IMR-90 (cell line): ENCODE results near the gene ZNF426. TPM values are rescaled to one million over a fixed set of nuclear protein-coding genes. Genes with fewer than 3 reads are reported as not detected.
A peak's percentile ranks its signal among the peaks of the same experiment; 100 is the strongest.

ENCODE experiments used
- ATAC-seq: fragments of 200-7000 bp; cut with Tn5 transposase; 2 replicates; pipeline ENCODE4 v1.9.1; 2020; ENCODE audit warnings: low read depth, mild to moderate bottlenecking, moderate library complexity
- BruUV-seq: library from RNA; stranded (reverse); fragments of 400-500 nt; replicated peaks from 2 replicates; lab custom pipeline; 2021; lab: Mats Ljungman, UMichigan
- CTCF ChIA-PET: fragments of 300-600 bp; formaldehyde crosslinking; extraction: SDS; loops from one replicate; lab custom pipeline; 2021; ENCODE audit warnings: antibody characterized with exemption; lab: Yijun Ruan, JAX
- POLR2A ChIA-PET: fragments of 300-600 bp; sonication (Branson Sonifier 250); formaldehyde crosslinking; loops from one replicate; lab custom pipeline; 2022; ENCODE audit warnings: antibody characterized with exemption; ENCODE audit not compliant: unreplicated experiment; lab: Charles Lee
- DNase-seq: peaks from one replicate; pipeline ENCODE4 v3.0.0; 2013
- H2AFZ ChIP-seq: replicated peaks from 2 replicates; pipeline ENCODE3; 2013; ENCODE audit warnings: low read length, mild to moderate bottlenecking; ENCODE audit not compliant: poor library complexity
- H2AK5ac ChIP-seq: 2 replicates; pipeline ENCODE4 v1.6.1; 2013; ENCODE audit warnings: low read depth, low read length, inconsistent platforms
- H2AK9ac ChIP-seq: replicated peaks from 2 replicates; pipeline ENCODE3; 2013; ENCODE audit warnings: mild to moderate bottlenecking, low read depth, low read length, moderate library complexity; ENCODE audit not compliant: poor library complexity
- H2BK120ac ChIP-seq: 2 replicates; pipeline ENCODE4 v1.6.1; 2013; ENCODE audit warnings: low read depth, low read length, inconsistent platforms
- H2BK15ac ChIP-seq: 3 replicates; pipeline ENCODE4 v1.6.1; 2013; ENCODE audit warnings: low read depth, low read length, inconsistent platforms
- H2BK20ac ChIP-seq: 2 replicates; pipeline ENCODE4 v1.6.1; 2013; ENCODE audit warnings: low read depth, mild to moderate bottlenecking, inconsistent platforms, low read length, moderate library complexity
- H2BK5ac ChIP-seq: 2 replicates; pipeline ENCODE4 v1.6.1; 2013; ENCODE audit warnings: mild to moderate bottlenecking, low read depth, low read length, inconsistent platforms; ENCODE audit not compliant: poor library complexity, severe bottlenecking
- H3K14ac ChIP-seq: replicated peaks from 2 replicates; pipeline ENCODE4 v1.6.1; 2013; ENCODE audit warnings: low read depth, low read length, inconsistent platforms
- H3K18ac ChIP-seq: 2 replicates; pipeline ENCODE4 v1.6.1; 2013; ENCODE audit warnings: low read depth, low read length, control low read depth
- H3K23ac ChIP-seq: 2 replicates; pipeline ENCODE4 v1.6.1; 2013; ENCODE audit warnings: low read depth, low read length, inconsistent platforms
- H3K27ac ChIP-seq: 2 replicates; pipeline ENCODE4 v1.5.1; 2013; ENCODE audit warnings: mild to moderate bottlenecking, control low read depth, low read length; ENCODE audit not compliant: insufficient read depth
- H3K27me3 ChIP-seq: 2 replicates; pipeline ENCODE4 v1.6.1; 2013; ENCODE audit warnings: low read length; ENCODE audit not compliant: control insufficient read depth, insufficient read depth
- H3K36me3 ChIP-seq: 2 replicates; pipeline ENCODE4 v1.6.1; 2013; ENCODE audit warnings: low read length, mixed read lengths; ENCODE audit not compliant: control insufficient read depth, insufficient read depth
- H3K4ac ChIP-seq: 2 replicates; pipeline ENCODE4 v1.6.1; 2013; ENCODE audit warnings: low read depth, low read length, inconsistent platforms
- H3K4me1 ChIP-seq: 2 replicates; pipeline ENCODE4 v1.6.1; 2013; ENCODE audit warnings: low read length, mixed read lengths; ENCODE audit not compliant: control insufficient read depth, insufficient read depth
- H3K4me2 ChIP-seq: 2 replicates; pipeline ENCODE4 v1.6.1; 2013; ENCODE audit warnings: low read depth, mild to moderate bottlenecking, control low read depth, low read length, moderate library complexity
- H3K4me3 ChIP-seq: 2 replicates; pipeline ENCODE4 v1.5.1; 2013; ENCODE audit warnings: low read depth, mild to moderate bottlenecking, control low read depth, low read length, moderate library complexity; ENCODE audit not compliant: insufficient read depth
- H3K56ac ChIP-seq: 2 replicates; pipeline ENCODE4 v1.6.1; 2013; ENCODE audit warnings: low read length, inconsistent platforms; ENCODE audit not compliant: insufficient read depth; ENCODE audit errors: extremely low read depth
- H3K79me1 ChIP-seq, 2 experiments: 2 replicates each; pipeline ENCODE4 v1.6.1; 2013; ENCODE audit warnings: low read length in 2 of 2, inconsistent platforms in 1 of 2, low read depth in 1 of 2
- H3K9ac ChIP-seq: 2 replicates; pipeline ENCODE4 v1.6.1; 2013; ENCODE audit warnings: low read depth, low read length, control low read depth
- H3K9me1 ChIP-seq: 2 replicates; pipeline ENCODE4 v1.6.1; 2013; ENCODE audit warnings: low read length, inconsistent platforms; ENCODE audit not compliant: insufficient read depth
- H3K9me3 ChIP-seq: 2 replicates; pipeline ENCODE4 v1.6.1; 2013; ENCODE audit warnings: low read length; ENCODE audit not compliant: control insufficient read depth, insufficient read depth
- H4K20me1 ChIP-seq: 2 replicates; pipeline ENCODE4 v1.6.1; 2013; ENCODE audit warnings: low read length, inconsistent platforms; ENCODE audit not compliant: insufficient read depth
- H4K5ac ChIP-seq: 2 replicates; pipeline ENCODE4 v1.6.1; 2013; ENCODE audit warnings: mild to moderate bottlenecking, low read depth, low read length, control low read depth
- H4K8ac ChIP-seq, 2 experiments: 2 replicates each; pipeline ENCODE4 v1.6.1; 2013; ENCODE audit warnings: low read depth in 2 of 2, low read length in 2 of 2, control low read depth in 1 of 2, inconsistent platforms in 1 of 2
- H4K91ac ChIP-seq: 2 replicates; pipeline ENCODE4 v1.6.1; 2013; ENCODE audit warnings: low read depth, low read length, inconsistent platforms; ENCODE audit not compliant: insufficient read depth
- CEBPB ChIP-seq: IDR thresholded peaks from 2 replicates; pipeline ENCODE4 v1.6.1; 2012; ENCODE audit warnings: low read depth, low read length, improper control_type of control experiment
- FOS ChIP-seq: fragments of 150-350 bp; IDR thresholded peaks from 2 replicates; pipeline ENCODE4 v1.6.1; 2016; ENCODE audit warnings: low read depth, low read length
- MXI1 ChIP-seq: IDR thresholded peaks from 2 replicates; pipeline ENCODE4 v1.6.1; 2012; ENCODE audit warnings: low read depth, mild to moderate bottlenecking, low read length, moderate library complexity, borderline replicate concordance
- POLR2A ChIP-seq: IDR thresholded peaks from 2 replicates; pipeline ENCODE4 v1.6.1; 2012; ENCODE audit warnings: mild to moderate bottlenecking, low read depth, low read length
- RAD21 ChIP-seq: IDR thresholded peaks from 2 replicates; pipeline ENCODE4 v1.6.1; 2012; ENCODE audit warnings: low read length, improper control_type of control experiment
- RCOR1 ChIP-seq: IDR thresholded peaks from 2 replicates; pipeline ENCODE4 v1.6.1; 2012; ENCODE audit warnings: mild to moderate bottlenecking, low read length, improper control_type of control experiment; ENCODE audit not compliant: insufficient replicate concordance
- WGBS, 2 experiments: methylation state at CpG; one replicate each; pipeline versions ENCODE4 v1.1.5 to v1.1.7; 2013; ENCODE audit warnings: missing lambda C conversion rate in 2 of 2; ENCODE audit not compliant: insufficient read length in 1 of 2; ENCODE audit errors: extremely low coverage in 2 of 2; 5-methylcytosine and 5-hydroxymethylcytosine counted together
- dilution Hi-C: fragments of 300-500 bp; cut with HindIII; formaldehyde crosslinking; loops from one replicate; pipeline ENCODE4 v1.14.3; 2018; ENCODE audit warnings: low sequenced_read_pairs; ENCODE audit not compliant: unreplicated experiment
- in situ Hi-C: fragments of 300-500 bp; cut with MboI; formaldehyde crosslinking; loops from 3 replicates; pipeline ENCODE4 v1.14.3; 2019; ENCODE audit warnings: low sequenced_read_pairs, inconsistent platforms, mixed read lengths
- intact Hi-C: fragments of 100-400 bp; cut with micrococcal nuclease; formaldehyde crosslinking; loops from 2 replicates; pipeline ENCODE4 v1.10.0; 2022
- polyA plus RNA-seq, 3 experiments: library from polyadenylated mRNA; depleted of rRNA; stranded (reverse); fragments of >200 nt; gene quantifications; 2 replicates each; pipeline ENCODE4 v1.2.3, GENCODE V29; 2012; ENCODE audit warnings: low replicate concordance in 1 of 3
- total RNA-seq: library from RNA; depleted of rRNA; stranded (reverse); fragments of >200 nt; gene quantifications from 2 replicates; pipeline ENCODE4 v1.2.3, GENCODE V29; 2012
- TF ChIP-seq, protein P1 (sequence below): fragments of 150-350 bp; IDR thresholded peaks from 2 replicates; pipeline ENCODE4 v1.6.1; 2017; ENCODE audit warnings: mild to moderate bottlenecking, antibody characterized with exemption, low read length, low read depth
- TF ChIP-seq, protein P2 (sequence below): fragments of 150-350 bp; IDR thresholded peaks from 2 replicates; pipeline ENCODE4 v1.6.1; 2016; ENCODE audit warnings: low read depth, mild to moderate bottlenecking, low read length, moderate library complexity, borderline replicate concordance
- TF ChIP-seq, protein P3 (sequence below): conservative IDR thresholded peaks from 2 replicates; pipeline ENCODE4 v1.5.1; 2012; ENCODE audit warnings: mild to moderate bottlenecking, low read depth, low read length, improper control_type of control experiment

Gene ZNF426
- total and polyA plus RNA-seq, 2 of the 4 experiments (the other 2 are of a cell fraction) = 4.4 to 30.1 TPM

DNA sequence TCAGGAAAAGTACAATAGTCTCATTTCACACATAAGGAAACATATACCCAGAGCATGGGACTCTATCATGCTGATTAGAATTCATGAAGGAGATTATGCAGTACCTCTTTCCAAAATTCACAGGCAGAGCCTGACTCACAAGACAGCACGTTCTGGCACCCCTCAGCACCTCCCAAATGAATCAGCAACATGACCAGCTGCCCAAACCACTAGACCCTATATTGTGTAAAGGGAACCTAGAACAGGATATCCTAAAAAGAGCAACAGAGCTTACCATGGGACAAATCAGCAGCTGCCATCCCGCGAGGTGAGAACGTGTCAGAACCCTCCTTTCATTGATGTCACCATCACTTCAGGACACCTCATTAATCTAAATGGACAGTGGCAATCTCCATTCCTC, 2.5 kb downstream of the ZNF426 start:
- ChIA-PET POLR2A (no interaction called here), CTCF (interaction anchor here (0.7 kb wide), 1 partner anchor 1082 kb away, joined by 4 read pairs; no protein-coding TSS in a partner anchor)
- H2BK5ac ChIP-seq = no peak overlapping the region
- H3K56ac ChIP-seq = no peak overlapping the region
- H3K18ac ChIP-seq = no peak overlapping the region
- no peak overlapping the region for H2AK9ac ChIP-seq
- H2BK15ac ChIP-seq = no peak overlapping the region
- H3K4me3 ChIP-seq = no peak overlapping the region
- H3K9ac ChIP-seq = no peak overlapping the region
- in situ Hi-C loops = no loop called here
- TF ChIP-seq RCOR1 = no peak
- TF ChIP-seq CEBPB = no peak
- TF ChIP-seq, protein P1, sequence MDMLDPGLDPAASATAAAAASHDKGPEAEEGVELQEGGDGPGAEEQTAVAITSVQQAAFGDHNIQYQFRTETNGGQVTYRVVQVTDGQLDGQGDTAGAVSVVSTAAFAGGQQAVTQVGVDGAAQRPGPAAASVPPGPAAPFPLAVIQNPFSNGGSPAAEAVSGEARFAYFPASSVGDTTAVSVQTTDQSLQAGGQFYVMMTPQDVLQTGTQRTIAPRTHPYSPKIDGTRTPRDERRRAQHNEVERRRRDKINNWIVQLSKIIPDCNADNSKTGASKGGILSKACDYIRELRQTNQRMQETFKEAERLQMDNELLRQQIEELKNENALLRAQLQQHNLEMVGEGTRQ = no peak
- TF ChIP-seq FOS = no peak
- TF ChIP-seq MXI1 = no peak
- TF ChIP-seq POLR2A = no peak
- TF ChIP-seq, protein P2, sequence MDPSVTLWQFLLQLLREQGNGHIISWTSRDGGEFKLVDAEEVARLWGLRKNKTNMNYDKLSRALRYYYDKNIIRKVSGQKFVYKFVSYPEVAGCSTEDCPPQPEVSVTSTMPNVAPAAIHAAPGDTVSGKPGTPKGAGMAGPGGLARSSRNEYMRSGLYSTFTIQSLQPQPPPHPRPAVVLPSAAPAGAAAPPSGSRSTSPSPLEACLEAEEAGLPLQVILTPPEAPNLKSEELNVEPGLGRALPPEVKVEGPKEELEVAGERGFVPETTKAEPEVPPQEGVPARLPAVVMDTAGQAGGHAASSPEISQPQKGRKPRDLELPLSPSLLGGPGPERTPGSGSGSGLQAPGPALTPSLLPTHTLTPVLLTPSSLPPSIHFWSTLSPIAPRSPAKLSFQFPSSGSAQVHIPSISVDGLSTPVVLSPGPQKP = no peak
- TF ChIP-seq, protein P3, sequence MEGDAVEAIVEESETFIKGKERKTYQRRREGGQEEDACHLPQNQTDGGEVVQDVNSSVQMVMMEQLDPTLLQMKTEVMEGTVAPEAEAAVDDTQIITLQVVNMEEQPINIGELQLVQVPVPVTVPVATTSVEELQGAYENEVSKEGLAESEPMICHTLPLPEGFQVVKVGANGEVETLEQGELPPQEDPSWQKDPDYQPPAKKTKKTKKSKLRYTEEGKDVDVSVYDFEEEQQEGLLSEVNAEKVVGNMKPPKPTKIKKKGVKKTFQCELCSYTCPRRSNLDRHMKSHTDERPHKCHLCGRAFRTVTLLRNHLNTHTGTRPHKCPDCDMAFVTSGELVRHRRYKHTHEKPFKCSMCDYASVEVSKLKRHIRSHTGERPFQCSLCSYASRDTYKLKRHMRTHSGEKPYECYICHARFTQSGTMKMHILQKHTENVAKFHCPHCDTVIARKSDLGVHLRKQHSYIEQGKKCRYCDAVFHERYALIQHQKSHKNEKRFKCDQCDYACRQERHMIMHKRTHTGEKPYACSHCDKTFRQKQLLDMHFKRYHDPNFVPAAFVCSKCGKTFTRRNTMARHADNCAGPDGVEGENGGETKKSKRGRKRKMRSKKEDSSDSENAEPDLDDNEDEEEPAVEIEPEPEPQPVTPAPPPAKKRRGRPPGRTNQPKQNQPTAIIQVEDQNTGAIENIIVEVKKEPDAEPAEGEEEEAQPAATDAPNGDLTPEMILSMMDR = no peak
- no peak for TF ChIP-seq RAD21
- no peak for ATAC-seq
- no peak overlapping the region for H4K91ac ChIP-seq
- intact Hi-C loops = loop anchor here (5.0 kb wide), 1 partner anchor 99 kb away; the partner anchor contains the start of gene ZNF266
- no peak overlapping the region for H2AK5ac ChIP-seq
- H3K4ac ChIP-seq = no peak overlapping the region
- H3K14ac ChIP-seq = no peak overlapping the region
- H2BK20ac ChIP-seq = no peak overlapping the region
- no peak overlapping the region for H4K5ac ChIP-seq
- BruUV-seq = TSS peak; percentile 14
- H2AFZ ChIP-seq = no peak overlapping the region
- dilution Hi-C loops = no loop called here
- no peaks in the 10 kb centered on the region for H3K4me1 ChIP-seq
- no peak overlapping the region for H4K8ac ChIP-seq
- H3K23ac ChIP-seq = no peak overlapping the region
- no CpG with 5 or more reads among the region's 4 CpGs for WGBS, 2 experiments
- DNase-seq = no peak
- H2BK120ac ChIP-seq = no peak overlapping the region
- H3K79me1 ChIP-seq = peaks cover 8 to 17% of the 10 kb centered on the region in 2 experiments
- H3K27ac ChIP-seq = no peak overlapping the region
- peaks cover 48% of the 10 kb centered on the region for H3K9me3 ChIP-seq
- peaks cover 52% of the 10 kb centered on the region for H3K36me3 ChIP-seq
- no peaks in the 10 kb centered on the region for H4K20me1 ChIP-seq
- H3K9me1 ChIP-seq = no peaks in the 10 kb centered on the region
- no peak overlapping the region for H3K4me2 ChIP-seq
- no peaks in the 10 kb centered on the region for H3K27me3 ChIP-seq
